Skin of body (tissue), 2 donors: Measurements from ENCODE around the gene PARP6. TPM values are rescaled to one million over a fixed set of nuclear protein-coding genes. Genes with fewer than 3 reads are reported as not detected.

ENCODE experiments used
- DNase-seq: peaks from one replicate; lab custom pipeline; 2025; lab: John Stamatoyannopoulos, UW
- total RNA-seq: library from RNA; depleted of rRNA; stranded (reverse); fragments of >200 nt; gene quantifications from one replicate; pipeline ENCODE4 v1.2.3, GENCODE V29; 2014

PARP6 gene, protein sequence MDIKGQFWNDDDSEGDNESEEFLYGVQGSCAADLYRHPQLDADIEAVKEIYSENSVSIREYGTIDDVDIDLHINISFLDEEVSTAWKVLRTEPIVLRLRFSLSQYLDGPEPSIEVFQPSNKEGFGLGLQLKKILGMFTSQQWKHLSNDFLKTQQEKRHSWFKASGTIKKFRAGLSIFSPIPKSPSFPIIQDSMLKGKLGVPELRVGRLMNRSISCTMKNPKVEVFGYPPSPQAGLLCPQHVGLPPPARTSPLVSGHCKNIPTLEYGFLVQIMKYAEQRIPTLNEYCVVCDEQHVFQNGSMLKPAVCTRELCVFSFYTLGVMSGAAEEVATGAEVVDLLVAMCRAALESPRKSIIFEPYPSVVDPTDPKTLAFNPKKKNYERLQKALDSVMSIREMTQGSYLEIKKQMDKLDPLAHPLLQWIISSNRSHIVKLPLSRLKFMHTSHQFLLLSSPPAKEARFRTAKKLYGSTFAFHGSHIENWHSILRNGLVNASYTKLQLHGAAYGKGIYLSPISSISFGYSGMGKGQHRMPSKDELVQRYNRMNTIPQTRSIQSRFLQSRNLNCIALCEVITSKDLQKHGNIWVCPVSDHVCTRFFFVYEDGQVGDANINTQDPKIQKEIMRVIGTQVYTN
- 35.0 TPM for total RNA-seq

GRCh38 chr15:72272213-72272996 is at the start of gene PARP6:
TSS of gene PARP6 (minus strand) at chr15:72272554. CDS start at chr15:72267477, 5,077 bp downstream.
- DNase-seq, result peak; percentile 96

- peak; percentile 50 for DNase-seq
Measured at GRCh38 chr15:72319985-72320671, 47.8 kb upstream of the PARP6 start, which contains the start of gene CELF6. TSS of gene CELF6 (minus strand) at chr15:72320157. CDS start at chr15:72319874, 283 bp downstream.

DNA sequence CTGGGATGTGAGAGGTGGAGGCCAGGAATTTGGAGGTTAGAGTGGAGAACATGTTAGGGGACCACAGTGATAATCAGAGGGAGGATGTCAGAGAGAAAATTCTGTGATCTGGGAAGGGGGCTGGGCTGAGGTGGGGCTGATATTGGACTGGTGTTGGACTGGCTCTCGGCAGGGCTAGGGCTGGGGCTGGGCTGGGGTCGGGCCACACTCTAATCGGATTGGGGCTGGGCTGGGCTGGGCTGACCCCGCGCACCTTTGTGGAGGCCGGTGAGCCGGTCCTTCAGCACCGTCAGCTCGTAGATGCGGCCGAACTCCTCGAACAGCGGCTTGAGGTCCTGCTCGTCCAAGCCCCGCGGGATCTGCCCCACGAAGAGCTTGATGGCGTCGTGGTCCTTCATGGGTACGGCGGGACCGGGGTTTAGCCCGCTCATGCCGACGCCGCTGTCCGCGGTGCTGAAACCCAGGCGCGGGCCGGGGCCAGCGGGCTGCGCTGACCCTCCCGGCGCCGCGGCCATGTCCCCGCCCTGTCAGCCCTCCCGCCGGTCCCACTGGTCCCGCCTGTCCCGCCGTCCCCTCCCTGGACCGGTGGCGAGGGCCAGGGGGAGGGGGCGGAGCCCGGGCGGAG is 47.1 kb upstream of the PARP6 start:
- DNase-seq, result peak; percentile 38

GRCh38 chr15:72318408-72318942 is 46.1 kb upstream of the PARP6 start:
- no peak for DNase-seq

DNA sequence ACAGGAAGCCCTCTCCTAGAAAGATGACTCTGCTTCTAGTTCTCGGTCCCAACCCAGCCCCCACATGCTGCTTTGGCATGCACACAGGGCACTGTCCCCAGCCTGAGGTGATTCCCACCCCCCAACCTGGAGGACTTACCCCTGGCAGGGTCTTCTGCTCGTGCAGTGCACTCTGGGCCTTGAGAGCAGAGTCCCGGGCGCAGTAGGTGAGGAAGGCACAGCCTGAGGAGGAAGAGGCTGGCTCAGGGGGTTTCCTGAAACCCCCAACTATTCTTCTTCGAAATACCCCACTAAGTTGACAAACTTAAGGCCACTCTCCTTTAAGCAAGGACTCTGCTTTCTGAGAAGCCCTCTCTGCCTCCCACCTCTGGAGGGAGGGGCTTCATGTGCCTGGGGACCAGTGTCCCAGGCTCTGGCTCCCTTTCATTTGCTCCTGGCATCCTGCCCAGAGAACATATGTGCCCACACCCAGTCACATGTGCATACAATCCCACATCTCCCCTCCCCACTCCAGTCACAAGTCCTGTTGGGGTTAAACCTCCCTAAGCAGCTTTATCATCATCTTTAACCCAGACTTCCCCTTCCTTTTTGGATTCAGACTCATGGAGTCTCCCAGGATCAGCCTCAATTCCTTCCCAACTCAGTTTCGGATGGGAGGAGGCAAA is 43.5 kb upstream of the PARP6 start:
- DNase-seq, result peak; percentile 50

- no peak for DNase-seq
Measured at GRCh38 chr15:72313881-72314280, 41.5 kb upstream of the PARP6 start.

DNA sequence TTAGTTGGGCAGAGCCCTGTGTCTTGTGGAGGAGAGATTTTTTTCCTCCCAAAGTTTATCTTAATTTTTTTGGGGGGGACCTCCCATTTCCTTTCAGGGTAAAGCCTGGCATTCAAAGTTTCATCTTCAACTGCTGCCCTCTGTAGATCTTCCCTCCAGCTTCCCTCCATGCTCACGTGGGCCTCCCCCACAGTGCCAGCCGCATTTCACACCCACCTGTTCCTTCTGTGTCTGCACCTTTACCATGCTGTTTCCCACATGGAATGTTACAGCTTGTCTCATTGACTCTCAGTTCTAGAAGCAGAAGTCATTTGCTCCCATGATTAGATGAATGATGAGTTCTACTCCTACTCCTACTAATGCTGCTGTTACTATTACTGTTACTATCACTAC is 41.1 kb upstream of the PARP6 start:
- DNase-seq, result no peak

DNA sequence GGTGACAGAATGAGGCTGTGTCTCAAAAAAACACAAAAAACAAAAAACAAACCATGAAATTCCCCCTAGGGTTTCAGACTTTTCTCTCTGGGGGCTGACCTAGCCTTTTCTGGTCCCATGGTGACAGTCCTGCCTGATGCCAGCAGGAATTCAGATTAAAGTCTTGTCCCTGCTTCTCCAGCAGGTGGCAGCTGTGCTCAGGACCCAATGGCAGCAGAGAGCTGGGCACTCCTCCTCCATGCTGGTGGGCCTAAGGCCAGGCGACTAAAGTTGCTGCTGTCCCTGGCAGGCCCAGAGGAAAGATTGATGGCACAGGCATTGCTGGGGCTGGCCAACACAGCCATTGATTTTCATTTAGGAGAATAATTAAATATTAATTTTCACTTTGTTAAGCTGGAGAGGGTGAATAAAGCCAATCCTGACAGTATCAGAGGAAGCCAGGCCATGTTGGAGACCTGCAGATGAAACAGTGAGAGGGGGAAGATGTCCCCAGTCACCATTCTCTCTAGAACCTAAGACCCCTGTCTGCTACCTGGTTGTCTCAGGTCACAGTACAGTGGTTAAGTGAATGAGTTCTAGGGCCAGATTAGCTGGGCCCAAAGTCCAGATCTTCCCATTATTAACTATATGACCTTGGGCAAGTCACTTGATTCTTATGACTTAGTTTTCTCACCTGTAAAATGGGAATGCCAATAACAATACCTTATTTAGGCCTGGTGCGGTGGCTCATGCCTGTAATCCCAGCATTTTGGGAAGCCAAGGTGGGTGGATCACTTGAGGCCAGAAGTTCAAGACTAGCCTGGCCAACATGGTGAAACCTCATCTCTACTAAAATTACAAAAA is 40.5 kb upstream of the PARP6 start:
- peak; percentile 5 for DNase-seq

DNA sequence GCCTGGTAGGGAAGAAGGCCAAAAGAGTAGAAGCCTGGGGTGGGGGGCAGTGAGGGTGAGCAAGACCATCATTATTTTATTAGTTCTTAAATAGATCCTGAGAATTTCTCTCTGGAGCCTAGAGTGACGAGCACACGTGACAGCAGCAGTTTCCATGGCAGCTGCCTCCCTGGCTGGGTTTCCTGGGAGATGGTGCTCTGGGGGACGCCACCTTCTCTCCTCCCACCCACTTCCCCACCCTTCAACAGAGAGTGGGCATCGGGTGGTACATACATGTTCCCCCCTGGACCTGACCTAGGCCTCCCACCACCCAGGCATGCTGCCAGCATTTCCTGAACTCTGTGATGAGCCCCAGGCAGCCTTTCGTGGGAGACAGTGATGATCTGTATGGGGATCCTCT is 34.7 kb upstream of the PARP6 start:
- DNase-seq, result no peak

- no peak for DNase-seq
Measured at GRCh38 chr15:72306211-72306785, 33.9 kb upstream of the PARP6 start.

DNA sequence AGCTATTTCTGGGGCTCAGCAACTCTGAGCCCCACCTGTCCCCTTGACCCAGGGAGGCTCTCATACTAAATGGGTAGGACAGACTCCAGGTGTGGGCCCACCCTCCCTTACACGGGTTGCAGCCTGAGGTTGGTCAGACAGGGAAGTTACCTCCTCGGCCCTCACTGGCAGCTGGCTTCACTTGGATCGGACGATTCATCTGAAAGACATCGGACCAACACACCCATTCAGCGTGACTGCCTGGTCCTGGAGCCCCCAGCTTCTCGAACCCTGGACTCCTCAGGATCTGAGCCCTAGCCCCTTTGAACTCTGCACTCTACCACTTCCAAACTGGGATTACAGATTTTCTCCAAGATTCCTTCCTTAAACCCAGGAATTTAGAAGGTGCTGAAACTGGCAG is 32.2 kb upstream of the PARP6 start:
- DNase-seq, result no peak

- no peak for DNase-seq
Measured at GRCh38 chr15:72302955-72303354, 30.6 kb upstream of the PARP6 start.

GRCh38 chr15:72289597-72290325 is 17.4 kb upstream of the PARP6 start:
- no peak for DNase-seq

DNA sequence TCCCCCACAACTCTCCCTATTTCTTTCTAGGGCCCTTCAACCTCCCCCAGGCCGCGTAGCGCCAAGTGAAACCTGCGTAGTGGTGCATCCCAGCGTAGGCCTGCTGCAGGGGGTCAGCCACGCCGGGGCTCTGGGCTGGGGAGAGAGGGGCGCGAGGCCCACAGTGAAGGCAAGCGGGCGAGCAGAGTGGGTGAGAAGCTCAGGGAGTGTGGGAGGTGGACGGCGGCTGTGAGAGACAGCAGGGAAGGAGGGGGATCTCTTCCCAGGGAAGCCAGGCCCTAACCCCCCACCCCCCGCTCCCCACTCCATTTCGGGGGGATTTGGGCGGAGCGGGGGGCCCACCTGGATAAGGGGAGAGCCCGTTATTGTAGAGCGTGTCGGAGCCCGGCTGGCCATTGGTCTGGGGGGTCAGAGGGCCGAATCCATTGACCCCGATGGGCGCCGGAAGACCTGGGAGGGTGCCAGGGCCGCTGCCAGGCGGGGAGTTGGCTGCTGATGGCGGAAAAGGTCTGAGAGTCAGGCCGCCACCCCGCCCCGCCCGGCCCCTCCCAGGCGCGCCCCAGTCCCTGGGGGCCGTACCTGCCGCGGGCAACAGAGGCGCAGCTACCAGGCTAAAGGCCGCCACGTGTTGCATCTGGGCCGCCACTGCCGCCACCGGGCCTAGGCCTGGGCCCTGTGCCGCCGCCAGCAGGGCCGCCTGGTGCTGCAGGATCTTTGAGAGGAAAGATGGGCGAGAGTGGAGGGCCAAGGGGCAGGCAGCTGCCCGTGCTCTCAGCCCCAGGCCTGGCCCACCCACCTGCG is 16.6 kb upstream of the PARP6 start:
- no peak for DNase-seq

DNA sequence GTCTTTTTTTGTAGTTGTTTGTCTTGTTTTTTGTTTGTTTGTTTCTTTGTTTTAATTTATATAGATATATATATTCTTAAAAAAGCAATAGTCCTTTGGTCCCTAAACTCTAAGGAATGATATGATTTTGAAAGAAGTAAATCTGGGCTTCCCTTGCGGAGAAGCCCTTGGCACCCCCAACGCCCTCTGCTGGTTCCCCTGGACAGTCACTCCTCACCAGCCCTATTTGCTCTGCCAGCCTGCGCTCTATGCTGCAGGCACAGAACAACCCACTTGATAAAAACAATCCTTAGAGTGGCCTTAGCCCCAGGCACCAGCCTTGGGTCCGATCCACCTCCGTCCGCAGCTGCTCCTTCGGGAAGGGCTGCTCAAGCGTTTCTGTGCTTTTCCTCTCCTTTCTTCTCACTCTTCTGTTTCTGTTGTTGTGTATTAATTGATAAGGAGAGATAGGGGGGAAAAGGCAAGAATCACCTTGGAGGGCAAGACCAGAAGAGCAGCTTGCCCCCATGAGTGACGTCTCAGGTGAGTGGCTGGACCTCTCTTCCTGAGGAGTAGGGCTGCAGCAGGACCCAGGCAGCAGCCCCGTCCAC is 13.7 kb upstream of the PARP6 start:
- no peak for DNase-seq

DNA sequence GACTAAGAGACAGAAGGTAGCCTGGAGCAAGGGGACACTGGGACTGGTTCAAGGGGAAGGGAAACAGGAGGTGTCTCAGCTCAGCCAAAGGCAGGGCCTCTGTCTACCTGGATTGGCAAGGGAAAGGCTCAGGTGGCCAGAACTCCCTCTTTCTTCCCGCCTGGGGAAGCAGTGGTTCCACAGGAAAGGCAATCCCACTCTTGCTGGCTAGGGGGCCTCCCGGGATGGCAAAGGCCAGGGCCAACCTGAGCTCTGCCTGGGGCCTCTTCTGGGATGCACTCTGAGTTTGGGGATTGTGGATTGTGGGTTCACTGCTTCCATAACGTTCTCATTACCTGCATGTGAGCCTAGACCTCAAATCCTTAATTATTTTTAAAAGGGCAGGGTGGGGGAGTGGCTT is 13.0 kb upstream of the PARP6 start:
- DNase-seq, result no peak

GRCh38 chr15:72284781-72285180 is 12.4 kb upstream of the PARP6 start:
- DNase-seq, result no peak
